ENCODE measurements around the gene PRODH.
"Not testable (repeated sequence)": the region's sequence is repeated elsewhere in the genome, so short reads cannot be mapped to it uniquely, and the experiment has no call there.

PRODH gene

DNA sequence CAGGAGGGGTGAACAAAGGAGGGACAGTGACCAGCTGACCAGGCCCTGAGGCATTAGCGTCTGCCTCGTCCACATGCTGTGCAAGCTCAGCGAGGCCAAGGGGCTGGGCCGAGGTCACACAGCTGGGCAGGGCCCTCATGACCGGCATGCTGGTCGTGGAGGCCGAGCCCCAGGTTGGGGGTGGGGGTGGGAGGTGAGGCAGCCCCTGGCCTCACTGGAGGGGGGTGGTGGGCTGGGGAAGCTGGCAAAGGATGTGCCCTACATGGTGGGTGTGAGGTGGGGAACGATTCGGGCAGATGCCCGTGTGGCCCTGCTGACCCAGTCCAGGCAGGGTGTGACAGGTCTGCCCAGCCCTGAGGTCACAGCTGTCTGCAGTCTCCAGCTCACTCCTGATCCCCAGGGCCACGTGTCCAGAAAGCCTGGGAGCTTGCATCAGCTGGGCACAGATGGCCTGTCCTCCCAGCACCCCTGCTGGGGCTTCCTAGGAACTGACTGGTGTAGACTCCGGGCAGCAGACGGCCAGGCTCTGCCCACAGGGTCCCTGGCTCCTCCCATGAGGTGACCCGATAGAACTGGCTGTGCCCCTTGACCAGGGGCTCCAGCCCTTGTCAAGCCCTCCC lies 31.4 kb upstream of the PRODH start:
- DNase-seq; H3K27ac ChIP-seq (ENCODE audit: insufficient read depth in 1 of 2, low read depth in 1 of 2, low read length in 2 of 2, poor library complexity in 1 of 2, severe bottlenecking in 2 of 2); H3K4me3 ChIP-seq (ENCODE audit: control insufficient read depth in 1 of 7, extremely low read depth in 1 of 7, insufficient read depth in 4 of 7, low read depth in 2 of 7, low read length in 6 of 7); H3K9me3 ChIP-seq (ENCODE audit: control extremely low read depth in 1 of 5, control insufficient read depth in 4 of 5, insufficient read depth in 2 of 5, low read depth in 1 of 5, low read length in 4 of 5); CTCF ChIA-PET; H3K36me3 ChIP-seq (ENCODE audit: control insufficient read depth in 4 of 4, insufficient read depth in 4 of 4, low read length in 3 of 4); POLR2A ChIA-PET; H3K4me1 ChIP-seq (ENCODE audit: control extremely low read depth in 1 of 4, control insufficient read depth in 4 of 4, insufficient read depth in 4 of 4, low read length in 3 of 4): not testable (repeated sequence)
- H3K27me3 ChIP-seq (replicated peaks in 2 of 5; ENCODE audit: control insufficient read depth in 4 of 5, insufficient read depth in 5 of 5, low read length in 4 of 5) = peaks cover 0 to 27% (median 3%) of the 10 kb centered on the region in 5 experiments
- WGBS (ENCODE audit: insufficient coverage) = 77% methylated on average over 9 of the region's 14 CpGs

- WGBS (ENCODE audit: insufficient coverage) = 79% methylated on average over 7 of the region's 7 CpGs
- ChIA-PET CTCF (no interaction called here), POLR2A (no interaction called here)
- no peak for DNase-seq
- Histone ChIP-seq H3K27me3 (replicated peaks in 2 of 5; ENCODE audit: control insufficient read depth in 4 of 5, insufficient read depth in 5 of 5, low read length in 4 of 5) (peaks cover 0 to 26% (median 3%) of the 10 kb centered on the region in 5 experiments), H3K36me3 (ENCODE audit: control insufficient read depth in 4 of 4, insufficient read depth in 4 of 4, low read length in 3 of 4) (no peaks in the 10 kb centered on the region), H3K4me3 (ENCODE audit: control insufficient read depth in 1 of 7, extremely low read depth in 1 of 7, insufficient read depth in 4 of 7, low read depth in 2 of 7, low read length in 6 of 7) (no peak overlapping the region), H3K9me3 (ENCODE audit: control extremely low read depth in 1 of 5, control insufficient read depth in 4 of 5, insufficient read depth in 2 of 5, low read depth in 1 of 5, low read length in 4 of 5) (no peaks in the 10 kb centered on the region), H3K27ac (ENCODE audit: insufficient read depth in 1 of 2, low read depth in 1 of 2, low read length in 2 of 2, poor library complexity in 1 of 2, severe bottlenecking in 2 of 2) (no peak overlapping the region), H3K4me1 (ENCODE audit: control extremely low read depth in 1 of 4, control insufficient read depth in 4 of 4, insufficient read depth in 4 of 4, low read length in 3 of 4) (peaks cover 0 to 8% (median 5%) of the 10 kb centered on the region in 4 experiments)
Measured at GRCh38 chr22:18966748-18967147, 30.7 kb upstream of the PRODH start.

- no peak overlapping the region for H3K27ac ChIP-seq (ENCODE audit: insufficient read depth in 1 of 2, low read depth in 1 of 2, low read length in 2 of 2, poor library complexity in 1 of 2, severe bottlenecking in 2 of 2)
- DNase-seq = no peak
- peaks cover 0 to 17% (median 3%) of the 10 kb centered on the region in 5 experiments for H3K27me3 ChIP-seq (replicated peaks in 2 of 5; ENCODE audit: control insufficient read depth in 4 of 5, insufficient read depth in 5 of 5, low read length in 4 of 5)
- WGBS (ENCODE audit: insufficient coverage) = 94% methylated on average over 11 of the region's 14 CpGs
- H3K4me3 ChIP-seq (ENCODE audit: control insufficient read depth in 1 of 7, extremely low read depth in 1 of 7, insufficient read depth in 4 of 7, low read depth in 2 of 7, low read length in 6 of 7) = no peak overlapping the region
- ChIA-PET CTCF (no interaction called here), POLR2A (no interaction called here)
- H3K4me1 ChIP-seq (ENCODE audit: control extremely low read depth in 1 of 4, control insufficient read depth in 4 of 4, insufficient read depth in 4 of 4, low read length in 3 of 4) = peaks cover 0 to 5% (median 3%) of the 10 kb centered on the region in 4 experiments
- H3K9me3 ChIP-seq (ENCODE audit: control extremely low read depth in 1 of 5, control insufficient read depth in 4 of 5, insufficient read depth in 2 of 5, low read depth in 1 of 5, low read length in 4 of 5) = no peaks in the 10 kb centered on the region
- H3K36me3 ChIP-seq (ENCODE audit: control insufficient read depth in 4 of 4, insufficient read depth in 4 of 4, low read length in 3 of 4) = no peaks in the 10 kb centered on the region
Measured at GRCh38 chr22:18965526-18966421, 29.7 kb upstream of the PRODH start.

GRCh38 chr22:18964501-18965265 lies 28.6 kb upstream of the PRODH start:
- H3K27ac ChIP-seq (ENCODE audit: insufficient read depth in 1 of 2, low read depth in 1 of 2, low read length in 2 of 2, poor library complexity in 1 of 2, severe bottlenecking in 2 of 2); DNase-seq; H3K4me1 ChIP-seq (ENCODE audit: control extremely low read depth in 1 of 4, control insufficient read depth in 4 of 4, insufficient read depth in 4 of 4, low read length in 3 of 4); POLR2A ChIA-PET; CTCF ChIA-PET; H3K9me3 ChIP-seq (ENCODE audit: control extremely low read depth in 1 of 5, control insufficient read depth in 4 of 5, insufficient read depth in 2 of 5, low read depth in 1 of 5, low read length in 4 of 5); H3K4me3 ChIP-seq (ENCODE audit: control insufficient read depth in 1 of 7, extremely low read depth in 1 of 7, insufficient read depth in 4 of 7, low read depth in 2 of 7, low read length in 6 of 7); H3K36me3 ChIP-seq (ENCODE audit: control insufficient read depth in 4 of 4, insufficient read depth in 4 of 4, low read length in 3 of 4): not testable (repeated sequence)
- peaks cover 0 to 11% (median 3%) of the 10 kb centered on the region in 5 experiments for H3K27me3 ChIP-seq (replicated peaks in 2 of 5; ENCODE audit: control insufficient read depth in 4 of 5, insufficient read depth in 5 of 5, low read length in 4 of 5)
- 94% methylated on average over 9 of the region's 19 CpGs for WGBS (ENCODE audit: insufficient coverage)

DNA sequence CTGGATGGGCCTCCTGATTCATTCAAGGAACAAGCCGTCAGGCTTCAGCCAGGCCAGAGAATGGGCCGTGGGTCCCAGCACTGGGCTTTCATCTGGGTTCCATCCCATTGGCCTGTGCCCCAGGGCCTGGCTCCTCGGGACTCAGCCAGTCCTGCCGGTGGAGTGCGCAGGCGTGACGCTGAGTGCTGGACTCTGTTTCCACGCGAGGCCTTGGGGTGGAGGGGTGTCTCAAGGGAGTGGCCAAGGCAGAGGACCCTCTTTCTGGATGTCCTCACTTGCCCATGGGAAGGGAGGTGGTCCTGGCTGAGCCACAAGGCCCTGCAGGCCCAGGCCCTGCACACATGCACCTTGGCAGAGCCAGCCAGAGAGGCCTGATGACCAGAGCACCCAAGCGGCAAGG lies 28.0 kb upstream of the PRODH start:
- H3K36me3 ChIP-seq (ENCODE audit: control insufficient read depth in 4 of 4, insufficient read depth in 4 of 4, low read length in 3 of 4); H3K9me3 ChIP-seq (ENCODE audit: control extremely low read depth in 1 of 5, control insufficient read depth in 4 of 5, insufficient read depth in 2 of 5, low read depth in 1 of 5, low read length in 4 of 5); DNase-seq; CTCF ChIA-PET; H3K4me3 ChIP-seq (ENCODE audit: control insufficient read depth in 1 of 7, extremely low read depth in 1 of 7, insufficient read depth in 4 of 7, low read depth in 2 of 7, low read length in 6 of 7); H3K4me1 ChIP-seq (ENCODE audit: control extremely low read depth in 1 of 4, control insufficient read depth in 4 of 4, insufficient read depth in 4 of 4, low read length in 3 of 4); H3K27ac ChIP-seq (ENCODE audit: insufficient read depth in 1 of 2, low read depth in 1 of 2, low read length in 2 of 2, poor library complexity in 1 of 2, severe bottlenecking in 2 of 2); POLR2A ChIA-PET; H3K27me3 ChIP-seq (replicated peaks in 2 of 5; ENCODE audit: control insufficient read depth in 4 of 5, insufficient read depth in 5 of 5, low read length in 4 of 5): not testable (repeated sequence)
- WGBS (ENCODE audit: insufficient coverage) = 94% methylated on average over 9 of the region's 10 CpGs

DNA sequence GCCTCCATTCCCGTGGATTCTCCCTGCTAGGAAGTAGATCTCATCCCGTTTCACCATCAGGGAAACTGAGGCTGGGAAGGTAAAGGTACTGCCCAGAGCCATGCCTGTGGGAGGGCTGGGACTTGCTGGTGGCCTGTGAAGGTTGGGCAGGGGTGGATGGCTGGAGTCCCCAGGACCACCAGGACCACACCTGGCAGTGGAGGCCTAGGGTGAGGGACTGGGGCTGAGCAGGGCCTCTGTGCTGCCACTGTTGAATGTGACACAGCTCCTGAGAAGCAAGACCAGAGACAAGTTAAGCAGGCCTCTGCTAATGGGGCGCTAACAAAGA lies 26.2 kb upstream of the PRODH start:
- no peaks in the 10 kb centered on the region for H3K4me1 ChIP-seq (ENCODE audit: control extremely low read depth in 1 of 4, control insufficient read depth in 4 of 4, insufficient read depth in 4 of 4, low read length in 3 of 4)
- H3K27ac ChIP-seq (ENCODE audit: insufficient read depth in 1 of 2, low read depth in 1 of 2, low read length in 2 of 2, poor library complexity in 1 of 2, severe bottlenecking in 2 of 2) = no peak overlapping the region
- WGBS (ENCODE audit: insufficient coverage) = 91% methylated on average over 3 of the region's 3 CpGs
- no peak overlapping the region for H3K4me3 ChIP-seq (ENCODE audit: control insufficient read depth in 1 of 7, extremely low read depth in 1 of 7, insufficient read depth in 4 of 7, low read depth in 2 of 7, low read length in 6 of 7)
- ChIA-PET POLR2A (no interaction called here), CTCF (interaction anchor here (1.2 kb wide), 1 partner anchor 948 kb away, joined by 3 read pairs; no protein-coding TSS in a partner anchor)
- H3K9me3 ChIP-seq (ENCODE audit: control extremely low read depth in 1 of 5, control insufficient read depth in 4 of 5, insufficient read depth in 2 of 5, low read depth in 1 of 5, low read length in 4 of 5) = no peaks in the 10 kb centered on the region
- DNase-seq = no peak
- no peaks in the 10 kb centered on the region for H3K36me3 ChIP-seq (ENCODE audit: control insufficient read depth in 4 of 4, insufficient read depth in 4 of 4, low read length in 3 of 4)
- H3K27me3 ChIP-seq (replicated peaks in 2 of 5; ENCODE audit: control insufficient read depth in 4 of 5, insufficient read depth in 5 of 5, low read length in 4 of 5) = no peaks in the 10 kb centered on the region
